HL-60 (cell line): ENCODE results near the gene PCGF2.

ENCODE experiments used
- DNase-seq, 2 experiments: peaks; one replicate each; pipeline ENCODE4 v3.0.0-alpha.2; 2010 to 2020; ENCODE audit warnings: low read depth in 1 of 2, low spot score in 1 of 2
- H3K27ac ChIP-seq: fragments of 250-450 bp; sonication (Bioruptor Pico); replicated peaks from 2 replicates; pipeline ENCODE4 v1.5.1; 2020; ENCODE audit warnings: mild to moderate bottlenecking, moderate library complexity
- H3K27me3 ChIP-seq: fragments of 250-450 bp; sonication (Bioruptor Pico); 2 replicates; pipeline ENCODE4 v1.5.1; 2021; ENCODE audit warnings: mild to moderate bottlenecking, moderate library complexity; ENCODE audit not compliant: insufficient read depth, poor library complexity, severe bottlenecking
- H3K4me3 ChIP-seq: replicated peaks from 2 replicates; pipeline ENCODE4 v1.5.1; 2011; ENCODE audit warnings: mild to moderate bottlenecking, control low read depth, low read length; ENCODE audit not compliant: insufficient read depth
- GABPA ChIP-seq: IDR thresholded peaks from 2 replicates; pipeline ENCODE4 v1.6.1; 2012; ENCODE audit warnings: low read depth
- POLR2AphosphoS5 ChIP-seq: IDR thresholded peaks from 2 replicates; pipeline ENCODE4 v1.6.1; 2012; ENCODE audit warnings: low read depth
- REST ChIP-seq: IDR thresholded peaks from 2 replicates; pipeline ENCODE4 v1.6.1; 2012; ENCODE audit warnings: low read depth; ENCODE audit not compliant: insufficient replicate concordance
- SPI1 ChIP-seq: IDR thresholded peaks from 2 replicates; pipeline ENCODE4 v1.6.1; 2012; ENCODE audit warnings: low read depth, mild to moderate bottlenecking, borderline replicate concordance
- TF ChIP-seq, protein P1 (sequence below): IDR thresholded peaks from one replicate; pipeline ENCODE4 v1.5.1; 2011; ENCODE audit warnings: low read length, control low read depth, inconsistent platforms; ENCODE audit not compliant: insufficient read depth

The PCGF2 gene

GRCh38 chr17:38745545-38745944 lies 2.6 kb downstream of the PCGF2 start:
- H3K27me3 ChIP-seq, result peaks cover 40% of the 10 kb centered on the region
- no peak for DNase-seq
- TF ChIP-seq SPI1 (no peak), POLR2AphosphoS5 (no peak), REST (no peak), GABPA (no peak)
- TF ChIP-seq, protein P1, sequence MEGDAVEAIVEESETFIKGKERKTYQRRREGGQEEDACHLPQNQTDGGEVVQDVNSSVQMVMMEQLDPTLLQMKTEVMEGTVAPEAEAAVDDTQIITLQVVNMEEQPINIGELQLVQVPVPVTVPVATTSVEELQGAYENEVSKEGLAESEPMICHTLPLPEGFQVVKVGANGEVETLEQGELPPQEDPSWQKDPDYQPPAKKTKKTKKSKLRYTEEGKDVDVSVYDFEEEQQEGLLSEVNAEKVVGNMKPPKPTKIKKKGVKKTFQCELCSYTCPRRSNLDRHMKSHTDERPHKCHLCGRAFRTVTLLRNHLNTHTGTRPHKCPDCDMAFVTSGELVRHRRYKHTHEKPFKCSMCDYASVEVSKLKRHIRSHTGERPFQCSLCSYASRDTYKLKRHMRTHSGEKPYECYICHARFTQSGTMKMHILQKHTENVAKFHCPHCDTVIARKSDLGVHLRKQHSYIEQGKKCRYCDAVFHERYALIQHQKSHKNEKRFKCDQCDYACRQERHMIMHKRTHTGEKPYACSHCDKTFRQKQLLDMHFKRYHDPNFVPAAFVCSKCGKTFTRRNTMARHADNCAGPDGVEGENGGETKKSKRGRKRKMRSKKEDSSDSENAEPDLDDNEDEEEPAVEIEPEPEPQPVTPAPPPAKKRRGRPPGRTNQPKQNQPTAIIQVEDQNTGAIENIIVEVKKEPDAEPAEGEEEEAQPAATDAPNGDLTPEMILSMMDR, result no peak
- H3K4me3 ChIP-seq, result no peak overlapping the region
- no peak overlapping the region for H3K27ac ChIP-seq

DNA sequence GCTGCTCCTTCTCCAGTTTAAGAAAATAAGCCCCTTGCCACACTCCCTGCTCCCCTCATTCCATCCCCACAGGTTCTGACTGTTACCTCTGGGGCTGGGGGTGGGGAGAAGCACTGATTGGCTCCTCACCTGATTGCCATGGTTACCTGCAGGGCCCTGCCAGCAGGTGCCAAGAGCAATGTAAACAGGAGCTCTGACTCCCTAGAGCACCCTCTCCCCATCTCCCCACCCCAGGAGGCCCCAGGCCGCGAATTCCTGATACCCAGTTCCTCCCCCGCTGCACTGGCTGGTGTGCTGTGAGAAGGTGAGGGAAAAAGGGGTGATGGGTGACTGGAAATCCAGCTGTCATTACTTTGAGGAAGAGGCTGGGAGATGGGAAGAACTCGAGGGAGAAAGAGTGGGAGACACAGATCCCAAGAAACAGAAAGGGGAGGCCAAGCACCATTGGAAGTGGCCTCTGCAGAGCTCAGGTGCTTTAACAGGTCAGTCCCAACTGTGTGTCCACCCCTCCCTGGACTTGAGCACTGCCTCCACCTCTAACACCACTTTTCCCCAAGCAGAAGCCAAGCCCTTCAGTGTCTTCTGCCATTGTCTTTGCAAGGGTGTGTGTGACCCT lies 4.5 kb downstream of the PCGF2 start:
- Histone ChIP-seq H3K27ac (no peak overlapping the region), H3K27me3 (peaks cover 26% of the 10 kb centered on the region)
- no peak for DNase-seq

More for the DNA sequence above, 4.5 kb downstream of the PCGF2 start:
- H3K4me3 ChIP-seq, result no peak overlapping the region
- no peak for TF ChIP-seq REST
- TF ChIP-seq GABPA, result no peak
- TF ChIP-seq SPI1, result no peak
- TF ChIP-seq, protein P1, result no peak
- no peak for TF ChIP-seq POLR2AphosphoS5
